CD4-positive, CD25-positive, alpha-beta regulatory T cell (primary cell): ENCODE data around the gene TELO2. TPM values are rescaled to one million over a fixed set of nuclear protein-coding genes. Genes with fewer than 3 reads are reported as not detected.

Experiments used
- ATAC-seq, 2 donors: fragments of 150-1000 bp; cut with Tn5 transposase; one replicate each; pipeline ENCODE4 v1.10.0; 2021; ENCODE audit warnings: low read depth in 2 of 2, moderate number of reproducible peaks in 2 of 2, moderate library complexity in 1 of 2
- DNase-seq, 3 donors: peaks; one replicate each; pipeline versions ENCODE4 v3.0.0 to v3.0.0-alpha.2; 2012 to 2022; ENCODE audit warnings: mixed read lengths in 1 of 3
- H3K27ac ChIP-seq: one replicate; pipeline ENCODE4 v1.7.0; 2013; ENCODE audit warnings: mild to moderate bottlenecking, low read length; ENCODE audit not compliant: insufficient read depth, poor library complexity, severe bottlenecking
- H3K27me3 ChIP-seq: one replicate; pipeline ENCODE4 v1.7.0; 2013; ENCODE audit warnings: low read length; ENCODE audit not compliant: control insufficient read depth, insufficient read depth
- H3K36me3 ChIP-seq: one replicate; pipeline ENCODE4 v1.7.0; 2013; ENCODE audit warnings: mild to moderate bottlenecking, low read length, moderate library complexity; ENCODE audit not compliant: control insufficient read depth, insufficient read depth
- H3K4me1 ChIP-seq: 2 replicates; pipeline ENCODE4 v1.7.0; 2013; ENCODE audit warnings: mild to moderate bottlenecking, low read length; ENCODE audit not compliant: insufficient read depth, control insufficient read depth, poor library complexity, severe bottlenecking
- H3K4me3 ChIP-seq: one replicate; pipeline ENCODE4 v1.7.0; 2013; ENCODE audit warnings: low read depth, mild to moderate bottlenecking, low read length, moderate library complexity
- H3K9me3 ChIP-seq, 2 experiments: 1 replicate in 1 of 2; 2 replicates in 1 of 2; pipeline ENCODE4 v1.7.0; 2013; ENCODE audit warnings: low read length in 2 of 2, mild to moderate bottlenecking in 1 of 2, moderate library complexity in 1 of 2; ENCODE audit not compliant: control insufficient read depth in 2 of 2
- H3K27ac Mint-ChIP-seq, 3 donors: one replicate each; pipeline ENCODE4 v1.8.0; 2020 to 2022; ENCODE audit warnings: mild to moderate bottlenecking in 3 of 3, mixed read lengths in 3 of 3, moderate library complexity in 2 of 3
- H3K27me3 Mint-ChIP-seq: one replicate; pipeline ENCODE4 v1.8.0; 2022; ENCODE audit warnings: mild to moderate bottlenecking, mixed read lengths
- H3K36me3 Mint-ChIP-seq: one replicate; pipeline ENCODE4 v1.8.0; 2020; ENCODE audit warnings: mixed read lengths
- H3K4me1 Mint-ChIP-seq, 4 donors: one replicate each; pipeline ENCODE4 v1.8.0; 2020 to 2022; ENCODE audit warnings: mixed read lengths in 4 of 4, mild to moderate bottlenecking in 1 of 4
- H3K4me3 Mint-ChIP-seq, 4 donors: one replicate each; pipeline ENCODE4 v1.8.0; 2020 to 2022; ENCODE audit warnings: mild to moderate bottlenecking in 4 of 4, mixed read lengths in 4 of 4, moderate library complexity in 3 of 4
- H3K9me3 Mint-ChIP-seq, 7 donors: one replicate each; pipeline ENCODE4 v1.8.0; 2020 to 2022; ENCODE audit warnings: mixed read lengths in 7 of 7, mild to moderate bottlenecking in 3 of 7, moderate library complexity in 2 of 7
- polyA plus RNA-seq, 4 donors: library from polyadenylated mRNA; unstranded; fragments of 300-500 nt; fragmentation: Illumina TruSeq; gene quantifications; one replicate each; pipeline ENCODE4 v1.2.3, GENCODE V29; 2021
- total RNA-seq: library from RNA; stranded (reverse); gene quantifications from one replicate; pipeline ENCODE4 v1.2.3, GENCODE V29; 2022

The TELO2 gene
- total and polyA plus RNA-seq, 5 donors from 2014 or later = 9.1 to 27.4 (median 12.0) TPM

DNA sequence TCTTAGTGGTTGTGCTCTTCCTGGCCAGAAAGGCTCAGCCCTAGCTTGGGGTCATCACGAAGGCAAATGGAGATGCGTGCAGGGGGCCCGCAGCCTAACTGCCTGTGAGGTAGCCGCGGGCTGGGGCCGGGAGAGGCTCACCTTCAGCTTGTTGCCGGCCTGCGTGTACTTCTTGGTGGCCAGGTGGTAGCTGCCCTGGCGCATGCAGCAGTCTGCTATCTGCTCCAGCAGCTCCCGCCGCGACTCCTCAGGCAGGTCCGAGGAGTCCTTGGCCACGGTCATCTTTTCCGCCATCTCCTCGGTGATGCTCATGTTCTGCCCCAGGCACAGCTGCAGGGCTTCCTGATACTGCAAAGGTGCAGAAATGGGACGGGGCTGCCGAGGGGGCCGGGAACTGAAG, 27.3 kb downstream of the TELO2 start:
- Mint-ChIP-seq H3K4me3 (no peak overlapping the region), H3K36me3 (peaks cover 4% of the 10 kb centered on the region), H3K9me3 (no peaks in the 10 kb centered on the region), H3K27ac (peak overlapping the region in 1 of 3 donors; percentile 31), H3K4me1 (peaks cover 0 to 2% (median under 1%) of the 10 kb centered on the region in 4 donors), H3K27me3 (no peaks in the 10 kb centered on the region)
- H3K36me3 ChIP-seq = no peaks in the 10 kb centered on the region
- ATAC-seq = no peak
- H3K4me1 ChIP-seq = peaks cover 2% of the 10 kb centered on the region
- no peak overlapping the region for H3K4me3 ChIP-seq
- H3K9me3 ChIP-seq = no peaks in the 10 kb centered on the region
- no peak overlapping the region for H3K27ac ChIP-seq
- H3K27me3 ChIP-seq = no peaks in the 10 kb centered on the region
- no peak for DNase-seq

- Mint-ChIP-seq H3K9me3 (no peaks in the 10 kb centered on the region), H3K27ac (peak overlapping the region in 1 of 3 donors; percentile 71), H3K4me1 (peaks cover 0 to 20% (median 1%) of the 10 kb centered on the region in 4 donors), H3K4me3 (no peak overlapping the region), H3K27me3 (no peaks in the 10 kb centered on the region), H3K36me3 (peaks cover 4% of the 10 kb centered on the region)
- no peak for DNase-seq
- no peak overlapping the region for H3K27ac ChIP-seq
- peaks cover 20% of the 10 kb centered on the region for H3K4me1 ChIP-seq
- no peaks in the 10 kb centered on the region for H3K27me3 ChIP-seq
- H3K9me3 ChIP-seq = no peaks in the 10 kb centered on the region
- no peaks in the 10 kb centered on the region for H3K36me3 ChIP-seq
- H3K4me3 ChIP-seq = no peak overlapping the region
- ATAC-seq = no peak
Observed at GRCh38 chr16:1523581-1524245, 30.6 kb downstream of the TELO2 start.

DNA sequence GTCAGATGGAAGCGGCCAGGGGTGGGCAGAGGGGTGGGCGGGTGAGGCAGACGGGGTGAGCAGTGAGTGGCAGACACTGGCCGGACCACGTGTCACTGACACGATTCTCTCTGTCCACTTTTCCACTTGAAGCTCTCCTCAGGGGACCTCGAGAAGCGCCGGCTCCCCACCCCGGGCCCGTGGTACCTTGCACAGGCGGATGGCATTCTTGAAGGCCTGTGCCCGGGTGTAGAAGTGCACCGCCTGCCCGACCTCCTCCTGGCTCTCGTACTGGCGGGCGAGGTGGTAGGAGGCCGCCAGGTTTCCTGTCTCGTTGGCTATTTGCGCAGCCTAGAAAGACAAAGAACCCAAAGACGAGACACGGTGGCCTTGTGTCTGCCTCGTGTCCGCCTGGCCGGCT, 31.2 kb downstream of the TELO2 start:
- Mint-ChIP-seq H3K36me3 (peaks cover 4% of the 10 kb centered on the region), H3K4me3 (no peak overlapping the region), H3K27ac (no peak overlapping the region), H3K27me3 (no peaks in the 10 kb centered on the region), H3K4me1 (peaks cover 0 to 21% (median 1%) of the 10 kb centered on the region in 4 donors), H3K9me3 (no peaks in the 10 kb centered on the region)
- Histone ChIP-seq H3K4me1 (peaks cover 20% of the 10 kb centered on the region), H3K9me3 (no peaks in the 10 kb centered on the region), H3K4me3 (no peak overlapping the region), H3K27ac (no peak overlapping the region), H3K36me3 (no peaks in the 10 kb centered on the region), H3K27me3 (no peaks in the 10 kb centered on the region)
- DNase-seq (no peak), ATAC-seq (no peak)

- Mint-ChIP-seq H3K4me3 (peak overlapping the region in 3 of 4 donors; percentile 44 to 71 (median 62)), H3K27me3 (no peaks in the 10 kb centered on the region), H3K36me3 (peaks cover 4% of the 10 kb centered on the region), H3K27ac (peak overlapping the region in 2 of 3 donors; percentile 26 to 73), H3K9me3 (no peaks in the 10 kb centered on the region), H3K4me1 (peaks cover 0 to 29% (median 3%) of the 10 kb centered on the region in 4 donors)
- no peak overlapping the region for H3K27ac ChIP-seq
- peaks cover 20% of the 10 kb centered on the region for H3K4me1 ChIP-seq
- no peaks in the 10 kb centered on the region for H3K36me3 ChIP-seq
- peak; percentile 35 to 38 for ATAC-seq
- no peak overlapping the region for H3K4me3 ChIP-seq
- H3K9me3 ChIP-seq = no peaks in the 10 kb centered on the region
- DNase-seq = peak in 1 of 3 donors; percentile 27
- H3K27me3 ChIP-seq = no peaks in the 10 kb centered on the region
Observed at GRCh38 chr16:1525871-1526607, 32.9 kb downstream of the TELO2 start.

DNA sequence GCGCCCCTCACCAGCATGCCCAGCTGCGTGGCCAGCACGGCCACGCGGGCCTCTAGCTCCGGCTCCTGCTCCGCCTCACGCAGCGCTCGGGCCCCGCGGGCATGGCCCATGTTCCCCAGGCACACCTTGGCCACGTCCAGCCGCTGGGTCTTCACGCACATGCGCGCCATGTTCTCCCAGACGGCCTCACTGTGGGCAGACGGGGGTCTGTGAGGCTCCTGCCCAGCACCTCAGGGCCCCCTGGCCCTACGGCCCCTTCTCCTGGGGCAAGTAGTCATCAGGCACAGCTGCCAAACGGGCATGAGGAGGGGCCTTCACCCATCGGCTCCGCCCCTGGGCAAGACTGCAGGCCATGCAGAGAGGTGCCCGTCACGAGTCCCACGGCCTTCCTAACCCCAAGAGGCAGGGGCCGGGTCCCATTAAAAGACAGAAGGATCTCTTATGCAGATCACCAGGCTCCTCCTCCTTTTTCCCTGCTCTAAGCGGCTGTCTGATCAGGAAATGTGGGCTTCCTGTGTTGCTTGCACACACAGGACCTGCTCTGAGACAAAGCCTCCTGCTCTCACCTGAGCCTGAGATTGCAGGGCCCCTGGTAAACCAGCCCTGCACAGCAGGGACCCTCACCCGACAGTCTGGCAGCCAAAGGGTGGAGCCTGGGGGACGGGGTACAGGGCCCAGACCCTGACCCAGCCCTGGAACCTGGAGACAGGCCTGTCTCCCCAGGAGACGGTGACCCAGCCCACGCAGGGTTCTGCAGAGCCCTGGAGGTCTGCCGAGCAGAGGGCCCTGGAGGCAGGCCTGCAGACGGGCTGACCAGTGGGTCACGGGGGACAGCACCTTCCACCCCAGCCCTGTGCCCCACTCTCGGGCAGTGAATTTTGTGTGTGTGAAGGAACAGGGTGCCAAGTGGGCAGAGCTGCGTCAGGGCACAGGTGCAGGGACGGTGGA, 33.7 kb downstream of the TELO2 start:
- no peaks in the 10 kb centered on the region for H3K36me3 ChIP-seq
- H3K4me1 ChIP-seq = peaks cover 20% of the 10 kb centered on the region
- H3K27me3 ChIP-seq = no peaks in the 10 kb centered on the region
- Mint-ChIP-seq H3K4me3 (peak overlapping the region; percentile 8 to 73 (median 66)), H3K4me1 (peaks cover 0 to 29% (median 3%) of the 10 kb centered on the region in 4 donors), H3K27ac (peak overlapping the region in 2 of 3 donors; percentile 59 to 86), H3K9me3 (no peaks in the 10 kb centered on the region), H3K27me3 (no peaks in the 10 kb centered on the region), H3K36me3 (peaks cover 4% of the 10 kb centered on the region)
- ATAC-seq = peak; percentile 44 to 46
- DNase-seq = peak in 1 of 3 donors; percentile 40
- H3K9me3 ChIP-seq = no peaks in the 10 kb centered on the region
- H3K27ac ChIP-seq = peak overlapping the region; percentile 41
- no peak overlapping the region for H3K4me3 ChIP-seq

GRCh38 chr16:1527836-1528811, 35.0 kb downstream of the TELO2 start:
- peaks cover 28% of the 10 kb centered on the region for H3K4me1 ChIP-seq
- H3K4me1 Mint-ChIP-seq = peaks cover 0 to 37% (median 3%) of the 10 kb centered on the region in 4 donors
- H3K4me3 Mint-ChIP-seq = peak overlapping the region in 2 of 4 donors; percentile 3 to 24

More at GRCh38 chr16:1527836-1528811, 35.0 kb downstream of the TELO2 start:
- DNase-seq (no peak), ATAC-seq (no peak)
- Mint-ChIP-seq H3K36me3 (peaks cover 4% of the 10 kb centered on the region), H3K27ac (peak overlapping the region in 1 of 3 donors; percentile 91), H3K27me3 (no peaks in the 10 kb centered on the region), H3K9me3 (no peaks in the 10 kb centered on the region)
- H3K27ac ChIP-seq = no peak overlapping the region
- no peak overlapping the region for H3K4me3 ChIP-seq
- no peaks in the 10 kb centered on the region for H3K9me3 ChIP-seq
- no peaks in the 10 kb centered on the region for H3K27me3 ChIP-seq
- no peaks in the 10 kb centered on the region for H3K36me3 ChIP-seq
